Mammary epithelial cell (primary cell): ENCODE measurements around the gene PLTP.

ENCODE experiments used
- CTCF ChIP-seq, 2 donors: IDR thresholded peaks in 1 of 2; conservative IDR thresholded peaks in 1 of 2; 2 replicates each; pipeline ENCODE4 v1.5.1; 2011 to 2012; ENCODE audit warnings: inconsistent platforms in 2 of 2, low read length in 2 of 2, mild to moderate bottlenecking in 2 of 2, control low read depth in 1 of 2, low read depth in 1 of 2; ENCODE audit not compliant: insufficient read depth in 1 of 2; ENCODE audit errors: extremely low read depth in 1 of 2
- EZH2 ChIP-seq: IDR thresholded peaks from 2 replicates; pipeline ENCODE4 v1.6.1; 2012; ENCODE audit warnings: low read length, inconsistent platforms, borderline replicate concordance

- TF ChIP-seq CTCF (conservative IDR thresholded peaks at IDR 0.05 in 1 of 2, IDR thresholded peaks at IDR 0.05 in 1 of 2; ENCODE audit: extremely low read depth in 1 of 2, insufficient read depth in 1 of 2, low read depth in 1 of 2, low read length in 2 of 2) = no peak
- no peak for TF ChIP-seq EZH2
Measured at GRCh38 chr20:45952861-45953260, 40.9 kb upstream of the PLTP start.
